Ishikawa (cell line): ENCODE results near the gene CEP128.

Experiments
- CEBPB ChIP-seq: IDR thresholded peaks from 2 replicates; pipeline ENCODE4 v1.6.1; 2012
- CREB1 ChIP-seq: IDR thresholded peaks from 2 replicates; pipeline ENCODE4 v1.6.1; 2012; ENCODE audit warnings: low read depth
- EGR1 ChIP-seq: IDR thresholded peaks from 2 replicates; pipeline ENCODE4 v1.6.1; 2012
- EP300 ChIP-seq: IDR thresholded peaks from 2 replicates; pipeline ENCODE4 v1.6.1; 2012; ENCODE audit warnings: borderline replicate concordance
- FOXM1 ChIP-seq: IDR thresholded peaks from 2 replicates; pipeline ENCODE4 v1.6.1; 2012; ENCODE audit warnings: low read depth, borderline replicate concordance
- NFIC ChIP-seq: IDR thresholded peaks from 2 replicates; pipeline ENCODE4 v1.6.1; 2012
- RAD21 ChIP-seq: IDR thresholded peaks from 2 replicates; pipeline ENCODE4 v1.6.1; 2012; ENCODE audit warnings: low read depth
- TAF1 ChIP-seq: IDR thresholded peaks from 2 replicates; pipeline ENCODE4 v1.6.1; 2012; ENCODE audit warnings: low read depth, mild to moderate bottlenecking
- TCF12 ChIP-seq: IDR thresholded peaks from 2 replicates; pipeline ENCODE4 v1.6.1; 2012; ENCODE audit warnings: low read depth
- TEAD4 ChIP-seq: IDR thresholded peaks from 2 replicates; pipeline ENCODE4 v1.6.1; 2012
- YY1 ChIP-seq: IDR thresholded peaks from 2 replicates; pipeline ENCODE4 v1.6.1; 2012; ENCODE audit warnings: low read depth
- ZBTB7A ChIP-seq: IDR thresholded peaks from 2 replicates; pipeline ENCODE4 v1.6.1; 2012; ENCODE audit warnings: low read depth
- TF ChIP-seq, protein P1 (sequence below): IDR thresholded peaks from 2 replicates; pipeline ENCODE4 v1.6.1; 2012; ENCODE audit warnings: low read depth, mild to moderate bottlenecking
- TF ChIP-seq, protein P2 (sequence below): IDR thresholded peaks from 2 replicates; pipeline ENCODE4 v1.6.1; 2012
- TF ChIP-seq, protein P3 (sequence below): IDR thresholded peaks from 2 replicates; pipeline ENCODE4 v1.6.1; 2012

Gene CEP128

DNA sequence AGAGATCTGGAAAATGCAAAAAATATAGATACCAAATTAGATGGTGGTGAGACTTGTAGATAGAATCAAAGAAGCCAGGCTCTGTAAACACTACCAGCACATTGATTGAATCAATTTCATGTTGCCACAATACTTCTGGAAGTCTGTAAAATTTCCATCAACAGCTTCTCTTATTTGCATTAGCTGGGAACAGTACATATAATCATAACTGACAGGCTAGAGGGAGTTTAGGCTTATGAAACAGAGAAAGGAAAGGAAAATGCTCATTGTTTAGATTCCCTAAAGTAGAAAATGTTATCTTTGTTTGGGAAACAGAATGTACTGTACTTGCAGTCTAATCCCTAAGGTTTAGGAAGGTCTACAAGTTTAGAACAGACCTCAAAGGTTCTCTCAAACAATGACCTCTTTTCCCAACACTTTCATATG, 335.2 kb downstream of the CEP128 start:
- TF ChIP-seq TCF12: no peak

DNA sequence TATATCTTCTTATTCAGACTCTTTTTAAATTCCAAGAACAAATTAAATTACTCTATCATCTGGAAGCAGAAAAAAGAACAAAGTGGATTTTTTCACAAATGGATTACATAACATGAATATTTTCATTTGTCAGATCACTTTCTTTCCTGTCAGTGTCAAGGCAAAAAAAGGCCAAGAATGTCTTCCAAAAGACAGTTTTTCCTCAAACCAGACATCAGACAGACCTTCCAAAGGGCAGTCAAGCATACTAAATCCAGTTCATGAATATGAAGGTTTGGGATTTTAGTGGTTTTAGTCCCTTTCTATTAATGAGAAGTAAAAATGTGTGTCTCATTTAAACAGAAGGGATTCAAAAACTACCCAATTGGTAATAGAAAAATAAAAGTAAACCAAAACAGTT, 336.0 kb downstream of the CEP128 start:
- TF ChIP-seq TEAD4 (no peak), ZBTB7A (no peak), EP300 (no peak), NFIC (no peak), TAF1 (no peak), CEBPB (no peak)
- TF ChIP-seq, protein P1, sequence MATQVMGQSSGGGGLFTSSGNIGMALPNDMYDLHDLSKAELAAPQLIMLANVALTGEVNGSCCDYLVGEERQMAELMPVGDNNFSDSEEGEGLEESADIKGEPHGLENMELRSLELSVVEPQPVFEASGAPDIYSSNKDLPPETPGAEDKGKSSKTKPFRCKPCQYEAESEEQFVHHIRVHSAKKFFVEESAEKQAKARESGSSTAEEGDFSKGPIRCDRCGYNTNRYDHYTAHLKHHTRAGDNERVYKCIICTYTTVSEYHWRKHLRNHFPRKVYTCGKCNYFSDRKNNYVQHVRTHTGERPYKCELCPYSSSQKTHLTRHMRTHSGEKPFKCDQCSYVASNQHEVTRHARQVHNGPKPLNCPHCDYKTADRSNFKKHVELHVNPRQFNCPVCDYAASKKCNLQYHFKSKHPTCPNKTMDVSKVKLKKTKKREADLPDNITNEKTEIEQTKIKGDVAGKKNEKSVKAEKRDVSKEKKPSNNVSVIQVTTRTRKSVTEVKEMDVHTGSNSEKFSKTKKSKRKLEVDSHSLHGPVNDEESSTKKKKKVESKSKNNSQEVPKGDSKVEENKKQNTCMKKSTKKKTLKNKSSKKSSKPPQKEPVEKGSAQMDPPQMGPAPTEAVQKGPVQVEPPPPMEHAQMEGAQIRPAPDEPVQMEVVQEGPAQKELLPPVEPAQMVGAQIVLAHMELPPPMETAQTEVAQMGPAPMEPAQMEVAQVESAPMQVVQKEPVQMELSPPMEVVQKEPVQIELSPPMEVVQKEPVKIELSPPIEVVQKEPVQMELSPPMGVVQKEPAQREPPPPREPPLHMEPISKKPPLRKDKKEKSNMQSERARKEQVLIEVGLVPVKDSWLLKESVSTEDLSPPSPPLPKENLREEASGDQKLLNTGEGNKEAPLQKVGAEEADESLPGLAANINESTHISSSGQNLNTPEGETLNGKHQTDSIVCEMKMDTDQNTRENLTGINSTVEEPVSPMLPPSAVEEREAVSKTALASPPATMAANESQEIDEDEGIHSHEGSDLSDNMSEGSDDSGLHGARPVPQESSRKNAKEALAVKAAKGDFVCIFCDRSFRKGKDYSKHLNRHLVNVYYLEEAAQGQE: no peak
- TF ChIP-seq, protein P2, sequence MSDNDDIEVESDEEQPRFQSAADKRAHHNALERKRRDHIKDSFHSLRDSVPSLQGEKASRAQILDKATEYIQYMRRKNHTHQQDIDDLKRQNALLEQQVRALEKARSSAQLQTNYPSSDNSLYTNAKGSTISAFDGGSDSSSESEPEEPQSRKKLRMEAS: no peak

DNA sequence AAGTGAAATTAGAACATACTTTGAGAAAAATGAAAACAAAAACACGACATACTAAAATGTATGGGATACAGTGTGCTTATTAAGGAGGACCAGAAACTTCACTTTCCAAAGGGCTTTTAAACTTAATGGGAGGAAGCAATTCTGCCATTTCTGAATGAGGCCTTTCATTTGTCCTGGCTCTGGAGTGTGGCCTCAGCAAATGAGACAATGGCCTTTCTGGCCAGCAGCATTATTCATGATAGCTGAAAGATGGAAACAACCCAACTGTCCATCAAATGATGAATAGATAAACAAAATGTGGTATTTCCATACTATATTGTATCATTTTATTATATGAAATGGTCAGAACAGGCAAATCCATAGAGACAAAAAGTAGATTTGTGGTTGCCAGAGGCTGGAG, 338.6 kb downstream of the CEP128 start:
- TF ChIP-seq FOXM1 (no peak), TEAD4 (no peak), TCF12 (no peak), CEBPB (no peak), NFIC (no peak), TAF1 (no peak), CREB1 (no peak), EP300 (no peak)
- TF ChIP-seq, protein P1: no peak
- TF ChIP-seq, protein P2: no peak

DNA sequence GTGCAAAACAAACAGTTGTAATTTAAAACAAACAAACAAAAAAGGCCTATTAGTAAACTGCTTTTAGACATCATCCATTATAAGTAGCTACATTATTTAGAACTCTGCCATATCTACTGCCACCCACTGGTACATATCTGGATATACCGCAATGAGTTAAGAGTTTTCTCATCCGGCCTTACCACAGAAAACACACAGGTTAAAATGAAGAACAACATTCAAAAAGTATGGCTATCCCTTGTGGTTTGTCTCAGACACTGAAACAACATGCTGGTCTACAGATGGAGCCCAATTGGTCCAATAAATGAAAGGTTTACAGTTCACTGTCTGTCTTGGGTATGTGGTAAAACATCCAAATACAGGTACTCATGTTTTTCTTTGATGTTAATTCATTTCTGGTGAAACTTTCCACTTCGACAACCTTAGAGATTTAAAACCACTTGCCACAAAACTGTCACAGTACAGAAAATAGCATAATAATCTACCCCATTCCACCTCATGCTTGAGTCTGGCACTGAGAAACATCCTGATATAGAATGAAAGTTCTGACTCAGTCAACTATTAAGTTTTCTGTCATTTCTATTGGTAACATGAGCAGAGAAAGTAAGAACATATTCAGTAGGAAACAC, 354.3 kb downstream of the CEP128 start:
- TF ChIP-seq, protein P1: no peak
- no peak for TF ChIP-seq FOXM1
- no peak for TF ChIP-seq TCF12
- no peak for TF ChIP-seq ZBTB7A
- no peak for TF ChIP-seq EGR1
- TF ChIP-seq TEAD4: no peak
- no peak for TF ChIP-seq CREB1
- no peak for TF ChIP-seq CEBPB
- TF ChIP-seq, protein P3, sequence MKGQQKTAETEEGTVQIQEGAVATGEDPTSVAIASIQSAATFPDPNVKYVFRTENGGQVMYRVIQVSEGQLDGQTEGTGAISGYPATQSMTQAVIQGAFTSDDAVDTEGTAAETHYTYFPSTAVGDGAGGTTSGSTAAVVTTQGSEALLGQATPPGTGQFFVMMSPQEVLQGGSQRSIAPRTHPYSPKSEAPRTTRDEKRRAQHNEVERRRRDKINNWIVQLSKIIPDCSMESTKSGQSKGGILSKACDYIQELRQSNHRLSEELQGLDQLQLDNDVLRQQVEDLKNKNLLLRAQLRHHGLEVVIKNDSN: no peak
- no peak for TF ChIP-seq RAD21
- no peak for TF ChIP-seq NFIC
- no peak for TF ChIP-seq EP300
- TF ChIP-seq, protein P2: no peak
- TF ChIP-seq YY1: no peak
- TF ChIP-seq TAF1: no peak

DNA sequence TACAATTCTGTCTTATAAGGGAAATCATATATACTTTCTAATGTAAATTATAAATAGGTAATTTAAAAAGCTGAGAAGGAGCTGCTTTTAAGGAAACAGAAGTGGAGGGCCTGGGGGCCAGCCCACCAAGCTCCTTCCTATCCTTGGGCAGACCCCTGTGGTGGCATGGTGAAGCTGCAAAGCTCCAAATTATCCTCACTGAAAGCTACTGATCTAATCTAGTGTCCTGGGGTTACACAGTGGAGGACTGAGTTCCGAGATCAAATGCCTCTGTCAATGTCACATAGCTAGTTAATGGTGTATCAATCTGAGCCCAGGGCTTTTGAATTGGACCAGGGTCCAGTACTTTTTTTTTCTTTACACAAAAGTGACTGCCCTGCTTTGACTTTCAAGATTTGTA, 355.4 kb downstream of the CEP128 start:
- no peak for TF ChIP-seq FOXM1
- TF ChIP-seq CREB1: no peak

DNA sequence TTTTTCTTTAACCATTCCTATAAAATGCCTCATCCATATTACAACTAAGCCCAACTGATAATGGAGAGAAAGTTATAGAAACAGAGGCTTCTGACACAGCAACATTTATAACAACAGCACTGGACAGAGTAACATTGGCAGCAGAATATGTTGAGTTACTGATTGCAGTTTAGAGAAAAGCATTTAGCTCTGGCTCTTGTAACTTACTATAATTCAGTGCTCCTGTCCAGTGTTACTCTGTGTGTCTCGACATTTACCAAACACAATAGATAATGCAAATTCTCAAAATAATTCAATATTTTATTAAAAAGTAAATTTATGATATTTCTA, 356.1 kb downstream of the CEP128 start:
- TF ChIP-seq EGR1 (no peak), NFIC (no peak), CREB1 (no peak)
- TF ChIP-seq, protein P1: no peak
